Measurements from ENCODE around the gene B3GAT2. TPM values are rescaled to one million over a fixed set of nuclear protein-coding genes. Genes with fewer than 3 reads are reported as not detected.

B3GAT2 gene, protein sequence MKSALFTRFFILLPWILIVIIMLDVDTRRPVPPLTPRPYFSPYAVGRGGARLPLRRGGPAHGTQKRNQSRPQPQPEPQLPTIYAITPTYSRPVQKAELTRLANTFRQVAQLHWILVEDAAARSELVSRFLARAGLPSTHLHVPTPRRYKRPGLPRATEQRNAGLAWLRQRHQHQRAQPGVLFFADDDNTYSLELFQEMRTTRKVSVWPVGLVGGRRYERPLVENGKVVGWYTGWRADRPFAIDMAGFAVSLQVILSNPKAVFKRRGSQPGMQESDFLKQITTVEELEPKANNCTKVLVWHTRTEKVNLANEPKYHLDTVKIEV
- not detected in 2 replicates for total RNA-seq

DNA sequence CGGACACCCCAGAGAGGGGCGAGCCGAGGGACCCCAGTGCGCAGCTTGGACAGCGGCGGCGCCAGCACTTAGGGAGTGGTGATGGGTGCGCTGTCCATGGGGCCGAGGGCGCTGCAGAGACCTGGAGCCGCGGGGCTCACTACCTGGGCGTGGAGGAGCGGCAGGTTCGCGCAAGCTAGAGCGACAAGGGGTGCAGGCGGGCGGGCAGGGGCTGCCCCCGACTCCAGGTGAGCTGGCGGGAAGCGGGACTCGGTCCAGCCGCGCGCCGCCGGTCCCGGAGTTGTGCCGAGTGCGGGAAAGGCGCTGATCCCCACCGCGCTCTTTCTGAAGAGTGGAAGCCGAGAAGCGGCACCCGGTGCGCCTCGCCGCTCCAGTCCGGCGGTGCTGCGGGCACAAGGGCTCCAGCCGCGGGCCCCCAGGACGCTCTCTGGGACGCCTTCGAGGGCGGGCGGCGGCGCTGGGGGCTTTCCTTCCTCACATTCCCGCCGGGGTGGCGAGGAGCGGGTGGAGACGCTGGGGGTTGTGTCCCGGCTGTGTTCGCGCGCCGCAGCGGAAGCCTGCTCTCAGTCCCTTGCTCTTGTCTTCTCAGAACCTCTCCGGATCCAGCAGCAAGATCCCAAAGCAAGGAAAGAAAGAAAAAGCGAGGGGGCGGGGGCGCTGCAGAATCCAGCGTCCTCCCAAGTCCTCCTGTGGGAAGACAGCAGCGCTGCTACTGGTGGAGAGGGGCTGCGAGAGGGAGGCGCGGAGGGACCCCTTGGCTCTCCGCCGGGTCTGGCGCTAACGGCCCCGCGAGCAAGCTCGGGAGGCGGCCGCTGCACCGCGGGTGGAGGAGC is at the start of gene B3GAT2:
Gene B3GAT2 (minus strand): TSS at position 610 of the 833 bp plus-strand sequence. CDS start 631 bp downstream, outside the sequence.

Measured in placental epithelial cell (primary cell).